HG03103 (cell line): ENCODE data around the gene IRGQ.
"Not testable (repeated sequence)": the region's sequence is repeated elsewhere in the genome, so short reads cannot be mapped to it uniquely, and the experiment has no call there.

ENCODE experiments used
- ATAC-seq: cut with Tn5 transposase; IDR thresholded peaks from one replicate; pipeline ENCODE4 v1.9.1; 2021; ENCODE audit warnings: low read depth; ENCODE audit not compliant: unreplicated experiment

IRGQ gene

GRCh38 chr19:43599635-43600295, 3.8 kb upstream of the IRGQ start:
- ATAC-seq, result no peak

- no peak for ATAC-seq
These were observed 2.7 kb upstream of the IRGQ start for GRCh38 chr19:43598445-43599240.

- no peak for ATAC-seq
These were observed 1.9 kb upstream of the IRGQ start for GRCh38 chr19:43597876-43598275.

- no peak for ATAC-seq
These were observed 1.0 kb upstream of the IRGQ start for GRCh38 chr19:43596842-43597461.

- no peak for ATAC-seq
These were observed 332 bp downstream of the IRGQ start for GRCh38 chr19:43595605-43595998.

GRCh38 chr19:43594710-43595604, 977 bp downstream of the IRGQ start:
- no peak for ATAC-seq

GRCh38 chr19:43594081-43594697, 1.7 kb downstream of the IRGQ start:
- no peak for ATAC-seq

GRCh38 chr19:43592800-43593350, 3.1 kb downstream of the IRGQ start:
- ATAC-seq, result no peak

- no peak for ATAC-seq
These were observed 3.8 kb downstream of the IRGQ start for GRCh38 chr19:43591904-43592772.

GRCh38 chr19:43589678-43590077, 6.3 kb downstream of the IRGQ start:
- no peak for ATAC-seq

- ATAC-seq, result no peak
These were observed 6.7 kb downstream of the IRGQ start for GRCh38 chr19:43589277-43589676.

GRCh38 chr19:43587029-43587428, 8.9 kb downstream of the IRGQ start:
- ATAC-seq, result not testable (repeated sequence)

- no peak for ATAC-seq
These were observed 9.6 kb downstream of the IRGQ start for GRCh38 chr19:43586346-43586745.

GRCh38 chr19:43584484-43584883, 11.4 kb downstream of the IRGQ start:
- ATAC-seq, result no peak

- ATAC-seq, result no peak
These were observed 13.4 kb downstream of the IRGQ start for GRCh38 chr19:43582495-43582894.

- no peak for ATAC-seq
These were observed 14.5 kb downstream of the IRGQ start for GRCh38 chr19:43581467-43581866.

- no peak for ATAC-seq
These were observed 17.1 kb downstream of the IRGQ start for GRCh38 chr19:43578787-43579186.

- ATAC-seq, result no peak
These were observed 19.7 kb downstream of the IRGQ start for GRCh38 chr19:43575955-43576878.
